Uterus (tissue), 2 donors: ENCODE results near the gene LRRTM3.

Experiments
- POLR2A ChIP-seq, 2 donors: fragments of 450-650 bp; IDR thresholded peaks; one replicate each; pipeline ENCODE4 v1.6.1; 2016; ENCODE audit warnings: antibody characterized with exemption in 2 of 2, mild to moderate bottlenecking in 1 of 2, moderate library complexity in 1 of 2
- TF ChIP-seq, protein P1 (sequence below), 4 experiments: fragments of 200-600 bp in 2 of 4; fragments of 450-650 bp in 2 of 4; sonication (generic) in 2 of 4; IDR thresholded peaks; one replicate each; pipeline ENCODE4 v1.5.1; 2016 to 2019; ENCODE audit warnings: antibody characterized with exemption in 4 of 4, mild to moderate bottlenecking in 2 of 4, moderate library complexity in 1 of 4

DNA sequence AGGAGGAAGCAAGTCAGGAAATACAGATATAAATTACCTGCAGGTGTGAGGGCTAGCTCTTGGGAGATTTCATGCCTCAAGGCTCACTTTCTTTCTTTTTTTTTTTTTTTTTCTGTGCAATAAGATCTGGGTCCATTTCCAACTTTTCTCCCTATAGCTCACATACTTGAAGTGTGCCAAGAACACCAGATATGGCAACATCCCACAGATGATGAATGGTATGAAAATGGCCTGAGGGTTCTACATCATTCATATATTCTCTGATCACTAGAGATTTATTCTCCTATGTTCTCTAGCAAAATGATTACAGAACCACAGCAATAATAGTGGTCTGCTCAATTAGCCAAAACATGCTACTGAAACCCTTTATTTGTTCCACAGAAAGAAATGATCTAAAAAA, 117.2 kb downstream of the LRRTM3 start:
- TF ChIP-seq, protein P1, sequence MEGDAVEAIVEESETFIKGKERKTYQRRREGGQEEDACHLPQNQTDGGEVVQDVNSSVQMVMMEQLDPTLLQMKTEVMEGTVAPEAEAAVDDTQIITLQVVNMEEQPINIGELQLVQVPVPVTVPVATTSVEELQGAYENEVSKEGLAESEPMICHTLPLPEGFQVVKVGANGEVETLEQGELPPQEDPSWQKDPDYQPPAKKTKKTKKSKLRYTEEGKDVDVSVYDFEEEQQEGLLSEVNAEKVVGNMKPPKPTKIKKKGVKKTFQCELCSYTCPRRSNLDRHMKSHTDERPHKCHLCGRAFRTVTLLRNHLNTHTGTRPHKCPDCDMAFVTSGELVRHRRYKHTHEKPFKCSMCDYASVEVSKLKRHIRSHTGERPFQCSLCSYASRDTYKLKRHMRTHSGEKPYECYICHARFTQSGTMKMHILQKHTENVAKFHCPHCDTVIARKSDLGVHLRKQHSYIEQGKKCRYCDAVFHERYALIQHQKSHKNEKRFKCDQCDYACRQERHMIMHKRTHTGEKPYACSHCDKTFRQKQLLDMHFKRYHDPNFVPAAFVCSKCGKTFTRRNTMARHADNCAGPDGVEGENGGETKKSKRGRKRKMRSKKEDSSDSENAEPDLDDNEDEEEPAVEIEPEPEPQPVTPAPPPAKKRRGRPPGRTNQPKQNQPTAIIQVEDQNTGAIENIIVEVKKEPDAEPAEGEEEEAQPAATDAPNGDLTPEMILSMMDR (IDR thresholded peaks at IDR 0.05): no peak
- TF ChIP-seq POLR2A (IDR thresholded peaks at IDR 0.05): no peak
